ENCODE results near the gene MKNK2. TPM values are rescaled to one million over a fixed set of nuclear protein-coding genes. Genes with fewer than 3 reads are reported as not detected.

The MKNK2 gene
- total RNA-seq, 3 donors from 2014 or later: 94.7 to 170 (median 97.0) TPM

DNA sequence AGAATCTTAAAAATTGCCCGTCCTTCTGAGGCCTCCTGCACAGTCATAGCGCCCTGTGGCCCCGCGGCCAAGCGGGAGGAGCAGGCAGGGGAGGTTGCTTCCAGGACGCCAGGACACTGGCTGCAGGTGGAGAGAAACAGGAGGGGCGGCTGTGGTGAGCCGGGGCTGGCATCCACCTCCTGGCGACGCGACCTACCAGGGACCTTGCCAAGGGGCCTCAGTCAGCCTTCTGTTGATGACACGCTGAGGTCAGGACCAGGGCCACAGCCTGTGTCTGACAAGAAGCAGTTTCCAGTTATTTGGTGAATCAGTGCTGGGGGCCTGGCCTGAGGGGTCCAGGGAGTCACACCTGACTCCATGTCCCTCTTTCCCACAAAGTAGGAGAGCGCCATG, 13.3 kb upstream of the MKNK2 start:
- H3K36me3 ChIP-seq: no peaks in the 10 kb centered on the region
- intact Hi-C loops (cut with DNase I; ENCODE audit: low total_unique reads): loop anchor here (10.0 kb wide), 1 partner anchor 130 kb away; no protein-coding TSS in a partner anchor

DNA sequence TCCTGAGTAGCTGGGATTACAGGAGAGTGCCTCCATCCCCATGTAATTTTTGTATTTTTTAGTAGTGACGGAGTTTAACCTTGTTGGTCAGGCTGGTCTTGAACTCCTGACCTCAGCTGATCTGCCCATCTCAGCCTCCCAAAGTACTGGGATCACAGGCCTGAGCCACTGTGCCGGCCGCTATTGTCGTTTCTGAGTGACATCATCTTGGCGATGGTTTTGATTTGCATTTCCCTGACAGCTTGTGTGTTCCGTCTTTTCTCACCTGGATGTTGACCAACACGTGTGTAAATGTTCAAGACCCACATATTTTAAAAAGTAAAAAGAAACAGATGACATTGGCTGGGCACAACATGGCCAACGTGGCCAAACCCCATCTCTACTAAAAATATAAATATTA, 12.8 kb upstream of the MKNK2 start:
- Histone ChIP-seq H3K27me3 (no peaks in the 10 kb centered on the region), H3K4me3 (no peak overlapping the region), H3K36me3 (no peaks in the 10 kb centered on the region), H3K9me3 (no peaks in the 10 kb centered on the region), H3K4me1 (peaks cover 23 to 27% of the 10 kb centered on the region in 2 donors), H3K27ac (peak overlapping the region in 1 of 2 donors; percentile 83)
- intact Hi-C loops (cut with DNase I; ENCODE audit: low total_unique reads): loop anchor here (10.0 kb wide), 1 partner anchor 129 kb away; no protein-coding TSS in a partner anchor
- no peak for DNase-seq (ENCODE audit: low spot score in 2 of 2)
- TF ChIP-seq POLR2A (IDR thresholded peaks at IDR 0.05) (no peak), POLR2AphosphoS5 (IDR thresholded peaks at IDR 0.05) (no peak)
- TF ChIP-seq, protein P1, sequence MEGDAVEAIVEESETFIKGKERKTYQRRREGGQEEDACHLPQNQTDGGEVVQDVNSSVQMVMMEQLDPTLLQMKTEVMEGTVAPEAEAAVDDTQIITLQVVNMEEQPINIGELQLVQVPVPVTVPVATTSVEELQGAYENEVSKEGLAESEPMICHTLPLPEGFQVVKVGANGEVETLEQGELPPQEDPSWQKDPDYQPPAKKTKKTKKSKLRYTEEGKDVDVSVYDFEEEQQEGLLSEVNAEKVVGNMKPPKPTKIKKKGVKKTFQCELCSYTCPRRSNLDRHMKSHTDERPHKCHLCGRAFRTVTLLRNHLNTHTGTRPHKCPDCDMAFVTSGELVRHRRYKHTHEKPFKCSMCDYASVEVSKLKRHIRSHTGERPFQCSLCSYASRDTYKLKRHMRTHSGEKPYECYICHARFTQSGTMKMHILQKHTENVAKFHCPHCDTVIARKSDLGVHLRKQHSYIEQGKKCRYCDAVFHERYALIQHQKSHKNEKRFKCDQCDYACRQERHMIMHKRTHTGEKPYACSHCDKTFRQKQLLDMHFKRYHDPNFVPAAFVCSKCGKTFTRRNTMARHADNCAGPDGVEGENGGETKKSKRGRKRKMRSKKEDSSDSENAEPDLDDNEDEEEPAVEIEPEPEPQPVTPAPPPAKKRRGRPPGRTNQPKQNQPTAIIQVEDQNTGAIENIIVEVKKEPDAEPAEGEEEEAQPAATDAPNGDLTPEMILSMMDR (IDR thresholded peaks at IDR 0.05): no peak

More for the DNA sequence above, 13.3 kb upstream of the MKNK2 start:
- DNase-seq (ENCODE audit: low spot score in 2 of 2): no peak
- Histone ChIP-seq H3K27ac (peak overlapping the region; percentile 83 to 89), H3K9me3 (no peaks in the 10 kb centered on the region), H3K4me1 (peaks cover 21 to 22% of the 10 kb centered on the region in 2 donors), H3K27me3 (no peaks in the 10 kb centered on the region), H3K4me3 (peak overlapping the region in 2 of 3 donors; percentile 30 to 44)
- TF ChIP-seq POLR2AphosphoS5 (IDR thresholded peaks at IDR 0.05) (no peak), POLR2A (IDR thresholded peaks at IDR 0.05) (no peak)
- TF ChIP-seq, protein P1 (IDR thresholded peaks at IDR 0.05): no peak

DNA sequence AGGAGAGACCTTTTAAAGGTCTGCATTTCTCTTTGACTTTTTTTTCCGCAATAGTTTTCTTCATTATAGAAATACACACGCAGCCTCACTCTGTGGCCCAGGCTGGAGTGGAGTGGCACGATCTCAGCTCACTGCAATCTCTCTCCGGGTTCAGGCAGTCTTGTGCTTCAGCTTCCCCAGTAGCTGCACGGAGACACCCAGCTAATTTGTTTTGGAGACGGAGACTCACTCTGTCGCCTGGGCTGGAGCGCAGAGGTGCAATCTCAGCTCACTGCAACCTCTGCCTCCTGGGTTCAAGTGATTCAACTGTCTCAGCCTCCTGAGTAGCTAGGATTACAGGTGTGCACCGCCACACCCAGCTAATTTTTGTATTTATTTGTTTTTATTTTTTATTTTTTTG, 11.7 kb upstream of the MKNK2 start:
- TF ChIP-seq POLR2AphosphoS5 (IDR thresholded peaks at IDR 0.05) (no peak), POLR2A (IDR thresholded peaks at IDR 0.05) (no peak)
- TF ChIP-seq, protein P1 (IDR thresholded peaks at IDR 0.05): no peak
- Histone ChIP-seq H3K9me3 (no peaks in the 10 kb centered on the region), H3K27me3 (no peaks in the 10 kb centered on the region), H3K4me1 (peaks cover 23 to 27% of the 10 kb centered on the region in 2 donors), H3K27ac (peak overlapping the region in 1 of 2 donors; percentile 100), H3K4me3 (no peak overlapping the region), H3K36me3 (no peaks in the 10 kb centered on the region)
- DNase-seq (ENCODE audit: low spot score in 2 of 2): no peak
- intact Hi-C loops (cut with DNase I; ENCODE audit: low total_unique reads): loop anchor here (10.0 kb wide), 1 partner anchor 128 kb away; no protein-coding TSS in a partner anchor

DNA sequence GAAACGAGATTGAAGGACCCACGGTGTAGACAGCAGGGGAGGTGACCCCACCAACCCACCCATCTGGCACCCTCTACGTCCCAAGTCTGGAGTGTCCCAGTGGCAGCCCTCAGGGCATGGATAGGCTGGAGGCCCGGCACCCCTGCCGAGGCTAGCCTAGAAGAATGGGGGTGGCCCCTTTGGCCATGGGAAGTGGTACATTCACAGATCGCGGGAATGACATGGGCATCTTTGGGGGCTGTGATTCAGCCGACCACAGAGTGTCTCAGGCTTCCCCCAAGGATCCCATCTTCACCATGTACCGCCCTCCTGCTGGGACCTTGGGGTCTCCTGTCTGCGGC, 11.3 kb upstream of the MKNK2 start:
- H3K27ac ChIP-seq: peak overlapping the region; percentile 99 to 100
- intact Hi-C loops (cut with DNase I; ENCODE audit: low total_unique reads): loop anchor here (10.0 kb wide), 1 partner anchor 128 kb away; no protein-coding TSS in a partner anchor
- no peak for TF ChIP-seq POLR2AphosphoS5 (IDR thresholded peaks at IDR 0.05)
- TF ChIP-seq, protein P1 (IDR thresholded peaks at IDR 0.05): no peak
- TF ChIP-seq POLR2A (IDR thresholded peaks at IDR 0.05): no peak
- no peaks in the 10 kb centered on the region for H3K36me3 ChIP-seq
- no peaks in the 10 kb centered on the region for H3K9me3 ChIP-seq
- peaks cover 23 to 28% of the 10 kb centered on the region in 2 donors for H3K4me1 ChIP-seq
- no peak for DNase-seq (ENCODE audit: low spot score in 2 of 2)
- H3K27me3 ChIP-seq: no peaks in the 10 kb centered on the region
- peak overlapping the region in 2 of 3 donors; percentile 75 to 89 for H3K4me3 ChIP-seq

DNA sequence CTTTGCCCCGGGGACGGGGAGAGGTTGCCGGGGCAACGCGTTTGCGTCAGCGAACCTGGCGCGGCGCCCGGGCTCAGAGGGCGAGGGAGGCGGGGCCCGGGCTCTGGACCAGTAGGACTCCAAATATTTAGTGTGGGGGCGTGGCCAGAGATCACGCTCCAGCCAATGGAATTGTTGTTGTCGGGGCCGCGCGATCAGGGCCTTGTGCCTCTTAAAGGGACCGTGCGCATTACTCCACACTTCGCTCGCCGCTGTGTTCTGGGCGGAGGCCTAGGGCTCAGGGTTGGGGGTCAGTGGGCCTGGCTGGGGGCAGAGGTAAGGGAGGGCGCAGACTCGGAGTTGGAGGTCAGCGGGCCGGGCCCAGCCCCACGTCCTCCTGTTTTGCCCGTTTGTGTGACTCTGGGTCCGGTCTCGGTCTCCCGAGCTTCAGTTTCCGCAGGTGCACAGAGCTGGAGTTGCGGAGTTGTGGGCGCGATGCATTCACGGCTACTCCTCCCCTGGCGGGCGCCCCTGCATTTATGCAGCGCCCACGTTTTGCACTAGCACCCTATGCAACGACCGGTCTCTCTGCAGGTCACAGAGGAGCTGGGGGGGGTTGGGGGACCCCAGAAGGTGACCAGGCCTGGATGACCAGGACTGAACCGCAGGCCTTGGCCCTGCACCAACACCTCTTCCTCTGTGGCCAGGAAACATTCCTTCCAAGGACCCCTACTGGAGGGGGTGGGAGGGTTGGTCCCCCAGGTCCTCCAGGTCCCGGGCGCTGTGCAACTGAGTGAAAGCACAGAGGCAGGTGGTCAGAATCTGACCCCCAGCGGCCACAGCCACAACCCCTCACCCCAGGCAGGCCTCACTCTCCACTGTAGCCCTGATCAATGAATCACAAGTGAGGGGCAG, 10.7 kb upstream of the MKNK2 start:
- Histone ChIP-seq H3K27me3 (no peaks in the 10 kb centered on the region), H3K4me3 (peak overlapping the region; percentile 61 to 89 (median 75)), H3K4me1 (peaks cover 23 to 34% of the 10 kb centered on the region in 2 donors), H3K9me3 (no peaks in the 10 kb centered on the region), H3K27ac (peak overlapping the region; percentile 99 to 100), H3K36me3 (no peaks in the 10 kb centered on the region)
- peak; percentile 99 for DNase-seq (ENCODE audit: low spot score in 2 of 2)
- intact Hi-C loops (cut with DNase I; ENCODE audit: low total_unique reads): loop anchor here (10.0 kb wide), 1 partner anchor 127 kb away; no protein-coding TSS in a partner anchor
- TF ChIP-seq POLR2A (IDR thresholded peaks at IDR 0.05) (no peak), POLR2AphosphoS5 (IDR thresholded peaks at IDR 0.05) (no peak)

Measured in breast epithelium (tissue), 4 donors.